IPS-15b (cell line): ENCODE measurements around the gene ARL13B.
A peak's percentile ranks its signal among the peaks of the same experiment; 100 is the strongest.

ENCODE experiments used
- H3K27me3 ChIP-seq: one replicate; pipeline ENCODE4 v1.6.1; 2013; ENCODE audit warnings: low read length; ENCODE audit not compliant: control insufficient read depth, insufficient read depth
- H3K36me3 ChIP-seq: one replicate; pipeline ENCODE4 v1.6.1; 2013; ENCODE audit warnings: low read length; ENCODE audit not compliant: control insufficient read depth, insufficient read depth
- H3K4me1 ChIP-seq: one replicate; pipeline ENCODE4 v1.6.1; 2013; ENCODE audit warnings: mild to moderate bottlenecking, low read length; ENCODE audit not compliant: control insufficient read depth, insufficient read depth
- H3K4me3 ChIP-seq: one replicate; pipeline ENCODE4 v1.5.1; 2013; ENCODE audit warnings: low read depth, low read length
- H3K9ac ChIP-seq: one replicate; pipeline ENCODE4 v1.6.1; 2013; ENCODE audit warnings: low read depth, mild to moderate bottlenecking, low read length
- H3K9me3 ChIP-seq: one replicate; pipeline ENCODE4 v1.6.1; 2013; ENCODE audit warnings: mild to moderate bottlenecking, low read length; ENCODE audit not compliant: control insufficient read depth, insufficient read depth

The ARL13B gene

GRCh38 chr3:93973131-93974126 is 6.5 kb upstream of the ARL13B start, which contains the start of gene PROS1:
Gene PROS1 (minus strand): TSS chr3:93973896. CDS start chr3:93973749, 147 bp downstream.
- no peaks in the 10 kb centered on the region for H3K36me3 ChIP-seq
- peak within 1 kb of the TSS; percentile 60 for H3K4me3 ChIP-seq
- H3K9me3 ChIP-seq = no peaks in the 10 kb centered on the region
- peaks cover 22% of the 10 kb centered on the region for H3K27me3 ChIP-seq
- peak within 1 kb of the TSS; percentile 9 for H3K9ac ChIP-seq
- H3K4me1 ChIP-seq = no peaks in the 10 kb centered on the region

- Histone ChIP-seq H3K36me3 (no peaks in the 10 kb centered on the region), H3K27me3 (no peaks in the 10 kb centered on the region), H3K4me1 (no peaks in the 10 kb centered on the region), H3K9ac (no peak overlapping the region), H3K4me3 (no peak overlapping the region), H3K9me3 (no peaks in the 10 kb centered on the region)
These were observed 1.7 kb downstream of the ARL13B start for GRCh38 chr3:93981649-93982048.

GRCh38 chr3:93983408-93983807 is 3.5 kb downstream of the ARL13B start:
- Histone ChIP-seq H3K9ac (no peak overlapping the region), H3K4me1 (no peaks in the 10 kb centered on the region), H3K4me3 (no peak overlapping the region), H3K36me3 (no peaks in the 10 kb centered on the region), H3K9me3 (no peaks in the 10 kb centered on the region), H3K27me3 (no peaks in the 10 kb centered on the region)

- Histone ChIP-seq H3K27me3 (no peaks in the 10 kb centered on the region), H3K4me1 (no peaks in the 10 kb centered on the region), H3K4me3 (no peak overlapping the region), H3K9me3 (no peaks in the 10 kb centered on the region), H3K9ac (no peak overlapping the region), H3K36me3 (no peaks in the 10 kb centered on the region)
These were observed 4.7 kb downstream of the ARL13B start for GRCh38 chr3:93984618-93985017.

GRCh38 chr3:93988283-93988682 is 8.3 kb downstream of the ARL13B start:
- H3K9ac ChIP-seq = no peak overlapping the region
- H3K27me3 ChIP-seq = no peaks in the 10 kb centered on the region
- no peaks in the 10 kb centered on the region for H3K4me1 ChIP-seq
- no peak overlapping the region for H3K4me3 ChIP-seq
- no peaks in the 10 kb centered on the region for H3K9me3 ChIP-seq
- H3K36me3 ChIP-seq = no peaks in the 10 kb centered on the region

- Histone ChIP-seq H3K4me3 (no peak overlapping the region), H3K36me3 (no peaks in the 10 kb centered on the region), H3K9ac (no peak overlapping the region), H3K9me3 (no peaks in the 10 kb centered on the region), H3K4me1 (no peaks in the 10 kb centered on the region), H3K27me3 (no peaks in the 10 kb centered on the region)
These were observed 8.8 kb downstream of the ARL13B start for GRCh38 chr3:93988764-93989163.

- no peak overlapping the region for H3K9ac ChIP-seq
- no peaks in the 10 kb centered on the region for H3K9me3 ChIP-seq
- H3K27me3 ChIP-seq = no peaks in the 10 kb centered on the region
- no peak overlapping the region for H3K4me3 ChIP-seq
- H3K4me1 ChIP-seq = no peaks in the 10 kb centered on the region
- H3K36me3 ChIP-seq = no peaks in the 10 kb centered on the region
These were observed 9.3 kb downstream of the ARL13B start for GRCh38 chr3:93989241-93989640.

GRCh38 chr3:93991631-93992030 is 11.7 kb downstream of the ARL13B start:
- Histone ChIP-seq H3K4me3 (no peak overlapping the region), H3K9ac (no peak overlapping the region), H3K36me3 (no peaks in the 10 kb centered on the region), H3K9me3 (no peaks in the 10 kb centered on the region), H3K4me1 (no peaks in the 10 kb centered on the region), H3K27me3 (no peaks in the 10 kb centered on the region)

- Histone ChIP-seq H3K9ac (no peak overlapping the region), H3K4me1 (no peaks in the 10 kb centered on the region), H3K9me3 (no peaks in the 10 kb centered on the region), H3K4me3 (no peak overlapping the region), H3K36me3 (no peaks in the 10 kb centered on the region), H3K27me3 (no peaks in the 10 kb centered on the region)
These were observed 12.3 kb downstream of the ARL13B start for GRCh38 chr3:93992207-93992606.

- no peaks in the 10 kb centered on the region for H3K9me3 ChIP-seq
- H3K9ac ChIP-seq = no peak overlapping the region
- no peaks in the 10 kb centered on the region for H3K4me1 ChIP-seq
- no peaks in the 10 kb centered on the region for H3K27me3 ChIP-seq
- H3K36me3 ChIP-seq = no peaks in the 10 kb centered on the region
- no peak overlapping the region for H3K4me3 ChIP-seq
These were observed 14.1 kb downstream of the ARL13B start for GRCh38 chr3:93994056-93994455.

- no peaks in the 10 kb centered on the region for H3K9me3 ChIP-seq
- H3K4me3 ChIP-seq = no peak overlapping the region
- H3K36me3 ChIP-seq = no peaks in the 10 kb centered on the region
- no peak overlapping the region for H3K9ac ChIP-seq
- no peaks in the 10 kb centered on the region for H3K4me1 ChIP-seq
- H3K27me3 ChIP-seq = no peaks in the 10 kb centered on the region
These were observed 21.2 kb downstream of the ARL13B start for GRCh38 chr3:94001191-94001590.

GRCh38 chr3:94001827-94002495 is 22.0 kb downstream of the ARL13B start:
- Histone ChIP-seq H3K27me3 (no peaks in the 10 kb centered on the region), H3K36me3 (no peaks in the 10 kb centered on the region), H3K4me3 (no peak overlapping the region), H3K9me3 (no peaks in the 10 kb centered on the region), H3K4me1 (no peaks in the 10 kb centered on the region), H3K9ac (no peak overlapping the region)
